MM.1S (cell line): ENCODE data around the gene WDR75.

ENCODE experiments used
- DNase-seq: peaks from one replicate; pipeline ENCODE4 v3.0.0-alpha.2; 2015
- H2AFZ ChIP-seq: fragments of 300-600 bp; sonication (generic); 2 replicates; pipeline ENCODE4 v1.6.0; 2016; ENCODE audit warnings: antibody characterized with exemption, low read length
- H3F3A ChIP-seq: fragments of 300-600 bp; sonication (generic); 2 replicates; pipeline ENCODE4 v1.6.1; 2016; ENCODE audit warnings: mild to moderate bottlenecking, antibody characterized with exemption, low read length, moderate library complexity, mixed read lengths; ENCODE audit not compliant: insufficient read depth
- H3K27ac ChIP-seq: fragments of 300-600 bp; sonication (generic); 2 replicates; pipeline ENCODE4 v1.5.1; 2016; ENCODE audit warnings: mild to moderate bottlenecking, low read length
- H3K27me3 ChIP-seq: fragments of 300-600 bp; sonication (generic); replicated peaks from 2 replicates; pipeline ENCODE4 v1.6.0; 2016; ENCODE audit warnings: low read length; ENCODE audit not compliant: insufficient read depth
- H3K36me3 ChIP-seq: fragments of 300-600 bp; sonication (generic); replicated peaks from 2 replicates; pipeline ENCODE4 v1.6.1; 2016; ENCODE audit warnings: mild to moderate bottlenecking, low read length, mixed read lengths; ENCODE audit not compliant: insufficient read depth
- H3K4me1 ChIP-seq: fragments of 300-600 bp; sonication (generic); 2 replicates; pipeline ENCODE4 v1.6.1; 2016; ENCODE audit warnings: low read length, mixed read lengths
- H3K4me2 ChIP-seq: fragments of 300-600 bp; sonication (generic); 2 replicates; pipeline ENCODE4 v1.6.0; 2016; ENCODE audit warnings: low read depth, low read length
- H3K4me3 ChIP-seq: fragments of 300-600 bp; sonication (generic); 2 replicates; pipeline ENCODE4 v1.5.1; 2016; ENCODE audit warnings: low read length, mixed read lengths
- H3K79me2 ChIP-seq: fragments of 300-600 bp; sonication (generic); 2 replicates; pipeline ENCODE4 v1.6.1; 2016; ENCODE audit warnings: mixed run types, low read length, mixed read lengths
- H3K9ac ChIP-seq: fragments of 300-600 bp; sonication (generic); 2 replicates; pipeline ENCODE4 v1.6.1; 2016; ENCODE audit warnings: low read length, mixed read lengths
- H3K9me2 ChIP-seq: fragments of 300-600 bp; sonication (generic); replicated peaks from 2 replicates; pipeline ENCODE4 v1.6.1; 2016; ENCODE audit warnings: mild to moderate bottlenecking, low read length, mixed read lengths; ENCODE audit not compliant: insufficient read depth
- H3K9me3 ChIP-seq: fragments of 300-600 bp; sonication (generic); replicated peaks from 2 replicates; pipeline ENCODE4 v1.6.1; 2016; ENCODE audit warnings: mild to moderate bottlenecking, low read length, mixed read lengths; ENCODE audit not compliant: insufficient read depth
- H4K20me1 ChIP-seq: fragments of 300-600 bp; sonication (generic); 2 replicates; pipeline ENCODE4 v1.6.1; 2016; ENCODE audit warnings: mild to moderate bottlenecking, low read length, moderate library complexity, mixed read lengths; ENCODE audit not compliant: insufficient read depth
- EZH2 ChIP-seq: fragments of 300-600 bp; sonication (generic); optimal IDR thresholded peaks from 2 replicates; pipeline ENCODE3; 2017; ENCODE audit warnings: low read depth, mild to moderate bottlenecking, antibody characterized with exemption, low read length, mixed read lengths
- EZH2phosphoT487 ChIP-seq: fragments of 300-600 bp; sonication (generic); IDR thresholded peaks from 2 replicates; pipeline ENCODE4 v1.6.1; 2018; ENCODE audit warnings: antibody characterized with exemption, low read length
- TF ChIP-seq, protein P1 (sequence below): fragments of 300-600 bp; sonication (generic); IDR thresholded peaks from 2 replicates; pipeline ENCODE4 v1.5.1; 2016; ENCODE audit warnings: antibody characterized with exemption, low read length, mixed read lengths

WDR75 gene

GRCh38 chr2:189500456-189501160, 59.3 kb downstream of the WDR75 start:
- DNase-seq: no peak
- no peaks in the 10 kb centered on the region for H4K20me1 ChIP-seq
- no peak overlapping the region for H2AFZ ChIP-seq
- no peak overlapping the region for H3K4me2 ChIP-seq
- no peaks in the 10 kb centered on the region for H3K36me3 ChIP-seq
- no peaks in the 10 kb centered on the region for H3K27me3 ChIP-seq
- no peak for TF ChIP-seq EZH2phosphoT487
- no peak overlapping the region for H3K27ac ChIP-seq
- no peaks in the 10 kb centered on the region for H3K79me2 ChIP-seq
- no peaks in the 10 kb centered on the region for H3K4me1 ChIP-seq
- no peaks in the 10 kb centered on the region for H3K9me2 ChIP-seq
- H3K9me3 ChIP-seq: no peaks in the 10 kb centered on the region
- H3K4me3 ChIP-seq: no peak overlapping the region
- no peaks in the 10 kb centered on the region for H3F3A ChIP-seq
- no peak overlapping the region for H3K9ac ChIP-seq

GRCh38 chr2:189501487-189501886, 60.2 kb downstream of the WDR75 start:
- Histone ChIP-seq H3F3A (no peaks in the 10 kb centered on the region), H2AFZ (no peak overlapping the region), H3K79me2 (no peaks in the 10 kb centered on the region), H3K9ac (no peak overlapping the region), H3K36me3 (no peaks in the 10 kb centered on the region), H3K27me3 (no peaks in the 10 kb centered on the region), H3K9me2 (no peaks in the 10 kb centered on the region), H3K27ac (no peak overlapping the region), H3K4me2 (no peak overlapping the region), H4K20me1 (no peaks in the 10 kb centered on the region), H3K4me1 (no peaks in the 10 kb centered on the region), H3K4me3 (no peak overlapping the region), H3K9me3 (no peaks in the 10 kb centered on the region)
- DNase-seq: no peak
- TF ChIP-seq EZH2phosphoT487 (no peak), EZH2 (no peak)
- TF ChIP-seq, protein P1, sequence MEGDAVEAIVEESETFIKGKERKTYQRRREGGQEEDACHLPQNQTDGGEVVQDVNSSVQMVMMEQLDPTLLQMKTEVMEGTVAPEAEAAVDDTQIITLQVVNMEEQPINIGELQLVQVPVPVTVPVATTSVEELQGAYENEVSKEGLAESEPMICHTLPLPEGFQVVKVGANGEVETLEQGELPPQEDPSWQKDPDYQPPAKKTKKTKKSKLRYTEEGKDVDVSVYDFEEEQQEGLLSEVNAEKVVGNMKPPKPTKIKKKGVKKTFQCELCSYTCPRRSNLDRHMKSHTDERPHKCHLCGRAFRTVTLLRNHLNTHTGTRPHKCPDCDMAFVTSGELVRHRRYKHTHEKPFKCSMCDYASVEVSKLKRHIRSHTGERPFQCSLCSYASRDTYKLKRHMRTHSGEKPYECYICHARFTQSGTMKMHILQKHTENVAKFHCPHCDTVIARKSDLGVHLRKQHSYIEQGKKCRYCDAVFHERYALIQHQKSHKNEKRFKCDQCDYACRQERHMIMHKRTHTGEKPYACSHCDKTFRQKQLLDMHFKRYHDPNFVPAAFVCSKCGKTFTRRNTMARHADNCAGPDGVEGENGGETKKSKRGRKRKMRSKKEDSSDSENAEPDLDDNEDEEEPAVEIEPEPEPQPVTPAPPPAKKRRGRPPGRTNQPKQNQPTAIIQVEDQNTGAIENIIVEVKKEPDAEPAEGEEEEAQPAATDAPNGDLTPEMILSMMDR: no peak

- H3K4me1 ChIP-seq: no peaks in the 10 kb centered on the region
- no peak overlapping the region for H3K9ac ChIP-seq
- H3K4me3 ChIP-seq: no peak overlapping the region
- H3K27ac ChIP-seq: no peak overlapping the region
- no peak for DNase-seq
- no peaks in the 10 kb centered on the region for H3K79me2 ChIP-seq
- no peaks in the 10 kb centered on the region for H3K27me3 ChIP-seq
- H3K9me2 ChIP-seq: no peaks in the 10 kb centered on the region
- no peaks in the 10 kb centered on the region for H3K9me3 ChIP-seq
- H3F3A ChIP-seq: no peaks in the 10 kb centered on the region
- no peaks in the 10 kb centered on the region for H4K20me1 ChIP-seq
- TF ChIP-seq, protein P1: no peak
- TF ChIP-seq EZH2 (no peak), EZH2phosphoT487 (no peak)
- H3K4me2 ChIP-seq: no peak overlapping the region
- no peak overlapping the region for H2AFZ ChIP-seq
- no peaks in the 10 kb centered on the region for H3K36me3 ChIP-seq
Measured at GRCh38 chr2:189502714-189503113, 61.4 kb downstream of the WDR75 start.

DNA sequence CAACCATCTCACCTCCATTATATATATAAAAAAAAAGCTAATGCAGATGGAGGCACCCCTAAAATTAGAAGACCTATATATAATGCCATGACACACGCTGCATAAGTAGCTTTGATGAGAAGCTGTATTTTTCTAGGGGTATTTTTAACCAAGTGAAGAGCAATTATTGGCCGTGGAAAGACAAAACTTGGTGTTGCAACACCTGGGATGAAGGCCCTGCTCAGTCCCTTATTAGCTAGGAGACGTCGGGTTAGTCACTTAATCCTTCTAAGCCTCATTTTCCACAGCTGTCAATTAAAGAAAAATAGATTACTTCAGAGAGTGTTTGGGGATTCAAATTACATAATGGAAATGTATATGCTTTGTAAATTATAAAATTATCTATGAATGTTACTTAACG, 63.0 kb downstream of the WDR75 start:
- no peaks in the 10 kb centered on the region for H3K36me3 ChIP-seq
- no peak overlapping the region for H2AFZ ChIP-seq
- no peak for DNase-seq
- no peak overlapping the region for H3K9ac ChIP-seq
- no peaks in the 10 kb centered on the region for H3F3A ChIP-seq
- H3K79me2 ChIP-seq: no peaks in the 10 kb centered on the region
- H3K4me1 ChIP-seq: no peaks in the 10 kb centered on the region
- H3K4me2 ChIP-seq: no peak overlapping the region
- no peaks in the 10 kb centered on the region for H3K9me2 ChIP-seq
- H3K27me3 ChIP-seq: no peaks in the 10 kb centered on the region
- no peak overlapping the region for H3K27ac ChIP-seq
- H3K4me3 ChIP-seq: no peak overlapping the region
- H3K9me3 ChIP-seq: no peaks in the 10 kb centered on the region
- no peaks in the 10 kb centered on the region for H4K20me1 ChIP-seq
- TF ChIP-seq, protein P1: no peak
- TF ChIP-seq EZH2 (no peak), EZH2phosphoT487 (no peak)
